ENCODE data around the gene BAIAP3.

BAIAP3 gene

DNA sequence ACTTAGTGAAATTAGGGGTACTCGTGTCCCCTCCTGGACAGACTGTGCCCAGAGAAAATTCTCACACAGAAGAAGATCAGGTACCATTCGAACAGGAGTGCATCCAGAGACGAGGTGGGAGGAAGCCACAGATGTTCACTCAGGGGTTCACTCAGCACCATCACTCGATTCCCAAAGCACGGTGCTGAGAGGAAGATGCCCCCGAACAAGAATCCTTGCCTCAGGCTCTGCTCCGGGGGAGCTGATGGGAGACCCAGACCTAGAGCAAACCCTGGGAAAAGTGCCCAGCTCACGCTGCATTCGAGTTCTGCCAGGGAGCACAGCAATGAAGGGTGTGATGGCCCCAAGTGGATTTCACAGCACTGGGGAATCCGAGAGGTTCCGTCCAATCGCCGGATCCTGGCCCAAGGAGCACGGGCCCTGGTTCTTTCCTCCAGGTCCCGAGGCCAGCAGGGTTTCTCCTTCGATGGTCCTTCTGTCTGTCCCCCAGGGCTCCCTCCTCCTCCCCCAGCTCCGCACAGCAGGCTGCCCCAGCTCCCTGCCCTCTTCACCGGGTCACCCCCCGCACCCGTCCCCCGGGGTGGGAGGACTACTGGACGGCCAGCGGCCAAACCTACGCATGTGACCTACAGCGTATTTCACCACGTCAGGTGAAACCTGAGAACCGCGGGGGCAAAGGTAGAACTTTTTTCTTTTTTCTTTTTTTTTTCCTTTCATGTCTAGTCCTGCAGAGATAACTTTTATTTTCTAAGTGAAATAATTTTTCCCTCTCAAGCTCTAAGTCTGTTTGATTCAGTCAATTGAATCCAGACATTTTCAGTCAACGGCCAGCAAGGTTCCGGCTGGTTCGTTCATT is 34.2 kb upstream of the BAIAP3 start:
- no peak for DNase-seq

- no peak for DNase-seq
Observed at GRCh38 chr16:1299868-1300203, 33.6 kb upstream of the BAIAP3 start.

- DNase-seq, result peak; percentile 75
Observed at GRCh38 chr16:1300664-1301476, 32.6 kb upstream of the BAIAP3 start.

DNA sequence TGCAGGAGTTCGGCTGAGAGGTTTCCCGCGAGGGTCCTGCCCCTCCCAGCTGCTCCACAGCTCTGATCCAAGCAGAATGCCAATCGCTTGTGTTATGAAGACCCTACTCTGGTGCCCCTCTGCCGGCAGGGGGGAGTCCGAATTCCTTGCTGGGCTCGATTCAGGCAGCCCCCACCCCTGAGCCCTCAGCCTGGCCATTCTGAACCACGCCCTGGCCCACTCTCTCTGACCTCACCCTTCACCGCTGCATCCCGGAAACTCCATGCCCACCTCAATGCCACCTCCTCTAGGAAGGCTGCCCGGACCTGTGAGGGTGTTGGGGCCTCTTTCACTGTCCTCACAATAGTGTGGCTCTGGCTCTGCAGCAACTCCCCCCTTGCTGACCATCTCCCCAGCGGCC is 31.9 kb upstream of the BAIAP3 start:
- DNase-seq, result no peak

DNA sequence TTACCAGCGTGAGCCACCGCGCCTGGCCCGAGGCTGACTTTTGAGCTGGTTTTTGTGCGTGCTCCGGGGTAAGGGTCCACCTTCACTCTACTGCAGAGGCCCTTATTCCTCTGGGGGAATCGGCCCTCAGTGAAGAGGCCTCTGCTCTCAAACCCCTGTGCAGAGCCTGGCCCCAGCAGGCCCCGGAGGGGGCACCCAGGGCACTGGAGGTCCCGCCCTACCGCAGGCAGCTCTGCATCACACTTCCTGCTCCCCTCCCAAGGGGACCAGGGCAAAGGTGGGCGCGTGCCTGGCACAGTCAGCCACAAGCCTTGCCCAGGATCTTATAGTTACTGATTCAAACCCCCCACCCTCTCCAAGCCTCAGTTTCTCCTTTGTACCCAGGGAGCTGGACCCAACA is 27.6 kb upstream of the BAIAP3 start:
- DNase-seq, result no peak

- no peak for DNase-seq
Observed at GRCh38 chr16:1306334-1306733, 27.1 kb upstream of the BAIAP3 start.

DNA sequence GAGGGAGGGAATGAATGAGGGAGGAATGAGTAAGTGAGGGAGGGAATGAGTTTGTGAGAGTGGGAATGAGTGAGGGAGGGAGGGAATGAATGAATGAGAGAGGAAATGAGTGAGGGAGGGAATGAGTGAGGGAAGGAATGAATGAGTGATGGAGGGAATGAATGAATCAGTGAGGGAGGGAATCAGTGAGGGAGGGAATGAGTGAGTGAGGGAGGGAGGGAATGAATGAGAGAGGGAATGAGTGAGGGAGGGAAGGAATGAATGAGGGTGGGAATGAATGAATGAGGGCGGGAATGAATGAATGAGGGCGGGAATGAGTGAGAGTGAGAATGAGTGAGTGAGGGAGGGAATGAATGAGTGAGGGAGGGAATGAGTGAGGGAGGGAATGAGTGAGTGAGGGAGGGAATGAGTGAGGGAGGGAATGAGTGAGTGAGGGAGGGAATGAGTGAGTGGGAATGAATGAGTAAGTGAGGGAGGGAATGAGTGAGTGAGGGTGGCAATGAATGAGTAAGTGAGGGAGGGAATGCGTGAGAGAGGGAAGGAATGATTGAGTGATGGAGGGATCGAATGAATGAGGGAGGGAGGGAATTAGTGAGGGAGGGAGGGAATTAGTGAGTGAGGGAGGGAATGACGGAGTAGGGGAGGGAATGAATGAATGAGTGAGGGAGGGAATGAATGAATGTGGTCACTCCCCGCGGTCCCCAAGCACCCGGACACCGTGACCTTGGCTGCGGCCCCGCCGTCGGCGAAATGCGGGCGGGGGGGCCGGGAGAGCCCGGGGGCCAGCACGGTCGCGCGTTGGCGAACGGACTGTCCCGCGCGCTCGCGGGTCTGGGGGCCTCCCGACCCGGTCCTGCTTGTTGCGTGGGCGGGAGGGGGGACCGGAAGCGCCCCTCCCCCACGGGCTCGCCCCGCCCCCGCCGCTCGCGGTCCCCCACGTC is 25.1 kb upstream of the BAIAP3 start:
- no peak for DNase-seq

DNA sequence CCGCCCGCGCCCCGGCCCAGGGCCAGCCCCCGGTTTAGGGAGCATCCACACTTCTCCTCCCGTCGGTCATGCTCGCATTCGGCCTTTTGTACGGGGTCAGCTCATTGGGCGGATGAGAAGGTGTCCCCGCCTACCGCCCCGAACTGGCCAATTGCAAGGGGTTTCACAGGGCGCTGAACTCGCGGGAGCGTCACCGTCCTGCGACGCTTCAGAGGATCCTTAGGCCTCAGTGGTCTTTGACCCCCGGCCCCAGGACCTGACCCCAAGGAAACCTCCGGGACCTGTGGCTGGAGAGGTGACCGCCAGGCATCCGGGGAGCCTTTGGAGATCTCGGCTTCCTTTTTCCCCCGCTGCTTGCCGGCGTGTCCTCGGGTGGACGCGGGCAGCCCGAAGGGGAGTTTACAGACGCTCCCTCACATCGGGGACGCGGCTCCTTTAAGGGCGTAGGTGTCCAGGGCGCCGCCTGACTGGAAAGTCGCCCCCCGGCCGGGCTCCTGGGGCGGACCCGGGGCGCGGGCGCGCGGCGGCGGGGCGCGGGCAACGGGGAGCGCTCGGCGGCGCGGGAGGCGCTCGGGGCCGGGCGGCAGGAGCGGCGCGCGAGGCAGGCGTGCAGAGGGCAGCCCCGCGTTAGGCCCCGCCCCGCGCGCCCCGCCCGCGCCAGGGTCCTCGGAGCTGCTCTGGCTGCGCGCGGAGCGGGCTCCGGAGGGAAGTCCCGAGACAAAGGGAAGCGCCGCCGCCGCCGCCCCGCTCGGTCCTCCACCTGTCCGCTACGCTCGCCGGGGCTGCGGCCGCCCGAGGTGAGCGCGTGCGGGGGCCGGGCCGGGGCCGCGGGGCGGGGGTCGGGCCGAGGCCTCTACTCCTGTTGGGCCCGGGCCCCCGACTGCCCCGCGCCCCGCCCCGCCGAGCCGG is 24.2 kb upstream of the BAIAP3 start, which contains the start of gene UBE2I:
UBE2I (plus strand) TSS at position 660 of the 909 bp plus-strand sequence. CDS start 4,395 bp downstream, outside the sequence.
- DNase-seq, result peak; percentile 96

GRCh38 chr16:1309888-1310831 is 23.3 kb upstream of the BAIAP3 start:
- DNase-seq, result peak; percentile 63

DNA sequence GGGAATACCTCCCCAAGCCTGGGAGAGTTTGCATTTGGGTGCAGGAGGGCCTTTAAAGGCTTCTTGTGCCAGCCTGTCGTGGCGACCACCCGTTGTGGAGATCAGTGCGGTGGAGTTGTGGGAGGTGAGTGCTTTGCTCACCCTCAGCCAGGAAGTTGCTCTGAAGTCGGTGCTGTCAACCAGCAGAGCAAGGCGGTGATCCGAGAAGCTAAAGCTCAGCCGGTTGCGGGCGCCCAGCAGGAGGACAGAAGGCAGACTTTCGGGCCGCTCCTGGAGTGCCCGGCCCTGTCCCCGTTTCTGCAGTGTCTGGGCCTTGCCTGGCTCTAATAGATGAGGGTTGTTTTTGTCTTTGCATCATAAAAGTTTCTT is 22.6 kb upstream of the BAIAP3 start:
- peak; percentile 40 for DNase-seq

GRCh38 chr16:1311212-1311737 is 22.2 kb upstream of the BAIAP3 start:
- DNase-seq, result no peak

- no peak for DNase-seq
Observed at GRCh38 chr16:1311738-1312466, 21.5 kb upstream of the BAIAP3 start.

- DNase-seq, result no peak
Observed at GRCh38 chr16:1312467-1312816, 21.0 kb upstream of the BAIAP3 start.

DNA sequence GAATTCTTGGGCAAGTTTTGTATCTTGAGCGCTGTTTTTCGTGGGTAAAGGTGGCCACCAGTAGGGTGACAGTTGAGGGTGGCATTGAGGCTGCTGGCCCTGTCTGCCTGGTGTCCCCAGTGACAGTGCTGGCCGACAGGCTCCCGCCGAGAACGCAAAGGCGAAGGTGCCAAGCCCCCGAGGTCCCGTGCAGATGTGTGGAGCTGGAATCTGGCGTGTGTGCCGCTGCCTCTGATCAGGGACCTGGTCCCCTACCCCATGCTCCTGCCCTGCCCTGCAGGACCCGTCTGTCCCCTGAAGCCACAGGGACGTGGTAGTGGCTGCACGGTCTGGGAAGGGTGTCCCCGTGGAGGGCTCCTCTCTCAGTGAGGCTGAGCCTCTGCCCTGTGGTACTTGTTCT is 20.5 kb upstream of the BAIAP3 start:
- DNase-seq, result no peak

- DNase-seq, result no peak
Observed at GRCh38 chr16:1313721-1314369, 19.6 kb upstream of the BAIAP3 start.

DNA sequence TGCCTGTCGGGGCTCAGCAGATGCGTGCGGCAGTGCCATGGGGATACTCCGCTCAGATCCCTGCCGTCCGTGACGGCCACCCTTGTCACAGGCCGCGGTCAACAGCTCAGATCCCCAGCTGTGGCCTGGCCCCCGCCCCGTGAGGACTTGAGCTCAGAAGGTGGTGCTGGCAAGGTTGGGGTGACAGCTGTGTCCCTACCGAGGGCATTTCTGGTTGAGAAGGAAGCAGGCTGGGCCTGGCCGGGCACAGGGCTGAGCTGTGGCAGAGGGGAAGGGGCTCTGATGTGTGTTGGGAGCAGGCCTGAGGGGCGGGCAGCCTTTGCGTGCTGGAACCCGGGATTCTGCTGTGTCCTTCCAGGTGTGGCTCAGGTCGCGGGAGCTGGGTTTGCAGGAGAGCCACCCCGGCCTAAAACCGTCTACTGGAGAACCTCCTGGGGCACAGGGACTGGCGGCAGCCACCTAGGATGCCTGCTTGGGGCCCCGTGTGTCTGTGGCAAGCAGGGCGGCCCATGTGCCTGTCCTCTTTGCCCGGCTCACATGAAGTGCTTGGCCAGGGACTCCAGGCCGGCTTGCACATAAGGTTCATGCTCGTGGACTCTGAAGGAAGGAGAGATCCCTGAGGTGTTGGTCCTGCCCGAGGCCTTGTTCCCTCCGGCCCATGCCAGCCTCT is 18.9 kb upstream of the BAIAP3 start:
- DNase-seq, result no peak

DNA sequence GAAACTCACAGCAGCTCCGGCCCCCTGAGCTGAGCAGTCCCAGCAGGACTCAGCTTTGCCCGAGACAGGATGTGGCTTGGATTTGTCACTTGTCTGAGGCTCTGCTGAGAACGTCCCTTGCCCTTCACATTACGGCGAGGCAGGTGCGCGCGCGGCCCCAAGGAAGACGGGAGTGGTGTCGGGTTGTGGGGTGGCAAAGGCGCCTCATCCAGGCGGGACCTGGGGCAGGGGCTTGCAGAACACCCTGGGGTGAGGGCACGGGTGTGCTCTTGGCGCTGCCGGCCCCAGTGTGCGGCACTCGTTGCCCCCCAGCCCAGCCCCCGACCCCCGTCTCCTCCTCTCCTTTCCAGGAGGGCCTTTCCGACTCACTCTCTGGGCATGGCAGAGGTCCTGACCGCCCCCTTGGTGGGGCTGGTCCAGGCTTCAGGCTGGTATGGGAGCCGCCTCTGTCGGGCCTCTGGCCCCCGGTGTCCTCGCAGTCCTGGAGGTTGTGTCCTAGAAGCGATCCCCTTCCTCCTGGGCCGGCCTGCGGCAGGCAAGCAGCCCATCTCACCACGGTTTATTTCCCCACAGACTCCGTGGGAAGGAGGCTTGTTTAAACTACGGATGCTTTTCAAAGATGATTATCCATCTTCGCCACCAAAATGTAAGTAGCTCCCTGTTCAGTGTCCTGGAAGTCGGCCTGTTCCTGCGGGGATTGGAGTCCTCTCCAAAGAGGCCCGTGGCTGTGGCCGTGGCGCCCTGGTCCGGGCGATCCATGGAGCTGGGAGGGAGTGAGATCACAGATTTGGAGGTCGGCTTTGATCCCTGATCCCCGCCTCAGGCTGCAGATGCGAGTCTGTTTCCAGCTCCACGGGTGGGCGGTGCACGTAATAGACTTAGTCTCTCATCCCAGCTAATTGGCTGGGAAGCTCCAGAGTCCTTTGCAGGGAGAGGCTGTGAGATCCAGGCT is 18.1 kb upstream of the BAIAP3 start:
- DNase-seq, result no peak

DNA sequence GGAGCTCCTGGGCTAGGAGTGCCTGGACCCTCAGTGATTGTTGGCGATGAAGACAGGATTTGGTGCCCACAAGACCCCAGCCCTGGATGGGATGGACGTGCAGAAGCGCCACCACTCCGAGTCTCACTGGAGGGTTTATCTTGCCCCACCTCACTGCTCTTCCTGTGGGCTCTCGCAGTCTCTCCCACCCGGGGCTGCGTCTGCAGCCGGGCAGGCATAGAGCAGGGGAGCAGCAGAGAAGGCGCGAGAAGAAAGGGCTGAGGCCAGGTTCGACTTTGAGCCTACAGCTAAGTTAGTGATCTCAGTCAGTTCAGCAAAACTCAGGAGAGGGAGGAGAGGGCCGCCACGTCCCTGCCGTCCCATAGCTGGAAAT is 17.4 kb upstream of the BAIAP3 start:
- no peak for DNase-seq
